SU-DHL-6 (cell line): Measurements from ENCODE around the gene STARD5.

ENCODE experiments used
- H2AFZ ChIP-seq: fragments of 200-600 bp; sonication (generic); 2 replicates; pipeline ENCODE4 v1.6.1; 2014; ENCODE audit warnings: low read depth, mild to moderate bottlenecking, moderate library complexity, mixed read lengths, antibody characterized with exemption, low read length; ENCODE audit not compliant: severe bottlenecking
- H3F3A ChIP-seq: fragments of 200-600 bp; shearing (Covaris generic); 2 replicates; pipeline ENCODE4 v1.6.0; 2016; ENCODE audit warnings: antibody characterized with exemption, mild to moderate bottlenecking; ENCODE audit not compliant: insufficient read depth
- H3K27ac ChIP-seq: fragments of 200-600 bp; sonication (generic); 2 replicates; pipeline ENCODE4 v1.5.1; 2016; ENCODE audit warnings: low read depth, mild to moderate bottlenecking, low read length, moderate library complexity, mixed read lengths
- H3K27me3 ChIP-seq: fragments of 200-600 bp; sonication (generic), shearing (Covaris generic); 2 replicates; pipeline ENCODE4 v1.6.0; 2014; ENCODE audit warnings: mild to moderate bottlenecking, low read length
- H3K36me3 ChIP-seq: fragments of 200-600 bp; sonication (generic); 2 replicates; pipeline ENCODE4 v1.6.1; 2014; ENCODE audit warnings: mild to moderate bottlenecking, low read length, mixed read lengths
- H3K4me2 ChIP-seq: fragments of 300-600, 200-600 bp; shearing (Covaris generic), sonication (generic); 2 replicates; pipeline ENCODE4 v1.6.0; 2014; ENCODE audit warnings: low read length, low read depth, mild to moderate bottlenecking; ENCODE audit not compliant: poor library complexity, severe bottlenecking
- H3K4me3 ChIP-seq: fragments of 200-600 bp; sonication (generic); 2 replicates; pipeline ENCODE4 v1.5.1; 2014; ENCODE audit warnings: antibody characterized with exemption, low read length, mild to moderate bottlenecking, mixed read lengths; ENCODE audit not compliant: insufficient read depth, poor library complexity, severe bottlenecking
- H3K79me2 ChIP-seq: fragments of 200-600 bp; sonication (generic); 2 replicates; pipeline ENCODE4 v1.6.1; 2014; ENCODE audit warnings: mild to moderate bottlenecking, low read length, moderate library complexity; ENCODE audit not compliant: insufficient read depth
- H3K9ac ChIP-seq: fragments of 200-600 bp; sonication (generic); 2 replicates; pipeline ENCODE4 v1.7.0; 2014; ENCODE audit warnings: mild to moderate bottlenecking, low read length
- H3K9me2 ChIP-seq: fragments of 200-600 bp; sonication (generic); replicated peaks from 2 replicates; pipeline ENCODE4 v1.6.1; 2014; ENCODE audit warnings: low read length; ENCODE audit not compliant: insufficient read depth
- H3K9me3 ChIP-seq: fragments of 200-600 bp; sonication (generic); 2 replicates; pipeline ENCODE4 v1.6.1; 2014; ENCODE audit warnings: low read length, mixed read lengths; ENCODE audit not compliant: insufficient read depth
- H4K20me1 ChIP-seq: fragments of 200-600 bp; sonication (generic); 2 replicates; pipeline ENCODE4 v1.6.1; 2014; ENCODE audit warnings: low read depth, mild to moderate bottlenecking, antibody characterized with exemption, low read length, moderate library complexity, mixed read lengths
- CTCF ChIP-seq: fragments of 200-600 bp; sonication (generic); IDR thresholded peaks from one replicate; pipeline ENCODE4 v1.5.1; 2017; ENCODE audit warnings: antibody characterized with exemption, mild to moderate bottlenecking, low read length, moderate library complexity; ENCODE audit not compliant: insufficient read depth, poor library complexity, severe bottlenecking
- EZH2phosphoT487 ChIP-seq: fragments of 200-600 bp; sonication (generic), shearing (Covaris generic); conservative IDR thresholded peaks from 2 replicates; pipeline ENCODE4 v1.6.1; 2018; ENCODE audit warnings: mild to moderate bottlenecking, antibody characterized with exemption, low read length, moderate library complexity, mixed read lengths

The STARD5 gene

GRCh38 chr15:81361891-81362290, 38.0 kb upstream of the STARD5 start:
- no peaks in the 10 kb centered on the region for H4K20me1 ChIP-seq
- H3K4me3 ChIP-seq, result no peak overlapping the region
- H3K27me3 ChIP-seq, result no peaks in the 10 kb centered on the region
- H3K9ac ChIP-seq, result no peak overlapping the region
- no peak overlapping the region for H3K4me2 ChIP-seq
- no peak for TF ChIP-seq CTCF
- no peak for TF ChIP-seq EZH2phosphoT487
- no peaks in the 10 kb centered on the region for H3F3A ChIP-seq
- H3K9me3 ChIP-seq, result no peaks in the 10 kb centered on the region
- H3K36me3 ChIP-seq, result no peaks in the 10 kb centered on the region
- no peak overlapping the region for H3K27ac ChIP-seq
- no peak overlapping the region for H2AFZ ChIP-seq
- H3K9me2 ChIP-seq, result no peaks in the 10 kb centered on the region
- no peaks in the 10 kb centered on the region for H3K79me2 ChIP-seq

GRCh38 chr15:81360491-81360890, 36.5 kb upstream of the STARD5 start:
- Histone ChIP-seq H3K27me3 (no peaks in the 10 kb centered on the region), H3F3A (no peaks in the 10 kb centered on the region), H3K9me2 (no peaks in the 10 kb centered on the region), H4K20me1 (no peaks in the 10 kb centered on the region), H3K79me2 (no peaks in the 10 kb centered on the region), H3K27ac (no peak overlapping the region), H3K9me3 (no peaks in the 10 kb centered on the region), H3K36me3 (no peaks in the 10 kb centered on the region), H3K4me3 (no peak overlapping the region), H2AFZ (no peak overlapping the region), H3K9ac (no peak overlapping the region), H3K4me2 (no peak overlapping the region)
- no peak for TF ChIP-seq EZH2phosphoT487
- TF ChIP-seq CTCF, result no peak

GRCh38 chr15:81358248-81358647, 34.3 kb upstream of the STARD5 start:
- no peak for TF ChIP-seq CTCF
- no peak for TF ChIP-seq EZH2phosphoT487
- Histone ChIP-seq H3K9me2 (no peaks in the 10 kb centered on the region), H3K36me3 (no peaks in the 10 kb centered on the region), H3K4me2 (no peak overlapping the region), H3K4me3 (no peak overlapping the region), H3K27ac (no peak overlapping the region), H2AFZ (no peak overlapping the region), H3K79me2 (no peaks in the 10 kb centered on the region), H3K27me3 (no peaks in the 10 kb centered on the region), H3K9ac (no peak overlapping the region), H3F3A (no peaks in the 10 kb centered on the region), H3K9me3 (no peaks in the 10 kb centered on the region), H4K20me1 (no peaks in the 10 kb centered on the region)

- no peaks in the 10 kb centered on the region for H3K9me2 ChIP-seq
- H3F3A ChIP-seq, result no peaks in the 10 kb centered on the region
- H3K27me3 ChIP-seq, result no peaks in the 10 kb centered on the region
- H3K79me2 ChIP-seq, result no peaks in the 10 kb centered on the region
- H3K27ac ChIP-seq, result no peak overlapping the region
- no peak overlapping the region for H3K9ac ChIP-seq
- no peaks in the 10 kb centered on the region for H4K20me1 ChIP-seq
- H3K4me3 ChIP-seq, result no peak overlapping the region
- no peak overlapping the region for H2AFZ ChIP-seq
- TF ChIP-seq EZH2phosphoT487, result no peak
- no peak for TF ChIP-seq CTCF
- no peaks in the 10 kb centered on the region for H3K36me3 ChIP-seq
- no peaks in the 10 kb centered on the region for H3K9me3 ChIP-seq
- H3K4me2 ChIP-seq, result no peak overlapping the region
Observed at GRCh38 chr15:81357180-81357686, 33.3 kb upstream of the STARD5 start.
